KMS-11 (cell line): ENCODE data around the gene GVQW3.

Experiments
- H2AFZ ChIP-seq: fragments of 200-600 bp; sonication (generic); 2 replicates; pipeline ENCODE4 v1.6.1; 2016; ENCODE audit warnings: antibody characterized with exemption, mixed run types, low read depth
- H3K27ac ChIP-seq: fragments of 200-600 bp; sonication (generic); 2 replicates; pipeline ENCODE4 v1.6.1; 2016; ENCODE audit warnings: mild to moderate bottlenecking, mixed run types
- H3K27me3 ChIP-seq: fragments of 200-600 bp; sonication (generic); 2 replicates; pipeline ENCODE4 v1.6.1; 2017; ENCODE audit warnings: mild to moderate bottlenecking, low read depth, mixed run types, moderate library complexity; ENCODE audit not compliant: insufficient read depth
- H3K36me3 ChIP-seq: fragments of 200-600 bp; sonication (generic); 2 replicates; pipeline ENCODE4 v1.6.1; 2017; ENCODE audit warnings: mild to moderate bottlenecking, mixed run types; ENCODE audit not compliant: insufficient read depth
- H3K4me1 ChIP-seq: fragments of 200-600 bp; sonication (generic); 2 replicates; pipeline ENCODE4 v1.6.1; 2016; ENCODE audit warnings: mild to moderate bottlenecking, low read depth, mixed run types; ENCODE audit not compliant: poor library complexity, severe bottlenecking
- H3K4me2 ChIP-seq: fragments of 200-600 bp; sonication (generic); 2 replicates; pipeline ENCODE4 v1.7.0; 2016; ENCODE audit warnings: mild to moderate bottlenecking, mixed run types
- H3K4me3 ChIP-seq: fragments of 200-600 bp; sonication (generic); IDR thresholded peaks from 2 replicates; pipeline ENCODE4 v1.6.1; 2017; ENCODE audit warnings: low read depth, low read length, mixed read lengths; ENCODE audit not compliant: insufficient read depth
- H3K79me2 ChIP-seq: fragments of 200-600 bp; sonication (generic); 2 replicates; pipeline ENCODE4 v1.6.1; 2016; ENCODE audit warnings: low read depth, mixed run types; ENCODE audit not compliant: insufficient read depth
- H3K9ac ChIP-seq: fragments of 200-600 bp; sonication (generic); 2 replicates; pipeline ENCODE4 v1.6.1; 2016; ENCODE audit warnings: mild to moderate bottlenecking, mixed run types
- H4K20me1 ChIP-seq: fragments of 200-600 bp; sonication (generic); 2 replicates; pipeline ENCODE4 v1.6.1; 2016; ENCODE audit warnings: mild to moderate bottlenecking, mixed run types; ENCODE audit not compliant: insufficient read depth
- CTCF ChIP-seq: fragments of 200-600 bp; sonication (generic); conservative IDR thresholded peaks from 2 replicates; pipeline ENCODE4 v1.6.1; 2017; ENCODE audit warnings: low read depth, mild to moderate bottlenecking, antibody characterized with exemption, low read length, moderate library complexity, mixed read lengths

The GVQW3 gene

GRCh38 chr11:76371170-76371569, 10.0 kb upstream of the GVQW3 start:
- TF ChIP-seq CTCF, result no peak
- Histone ChIP-seq H2AFZ (no peak overlapping the region), H3K4me2 (no peak overlapping the region), H3K4me3 (no peak overlapping the region), H3K4me1 (peaks cover 34% of the 10 kb centered on the region), H3K36me3 (no peaks in the 10 kb centered on the region), H4K20me1 (peaks cover 26% of the 10 kb centered on the region), H3K79me2 (peaks cover 97% of the 10 kb centered on the region), H3K27me3 (no peaks in the 10 kb centered on the region), H3K9ac (no peak overlapping the region), H3K27ac (no peak overlapping the region)

- no peak overlapping the region for H3K4me2 ChIP-seq
- H3K27ac ChIP-seq, result no peak overlapping the region
- H3K27me3 ChIP-seq, result no peaks in the 10 kb centered on the region
- H3K4me3 ChIP-seq, result no peak overlapping the region
- no peak for TF ChIP-seq CTCF
- H3K9ac ChIP-seq, result no peak overlapping the region
- H4K20me1 ChIP-seq, result peaks cover 21% of the 10 kb centered on the region
- no peaks in the 10 kb centered on the region for H3K36me3 ChIP-seq
- H2AFZ ChIP-seq, result no peak overlapping the region
- H3K79me2 ChIP-seq, result peaks cover 86% of the 10 kb centered on the region
- peaks cover 45% of the 10 kb centered on the region for H3K4me1 ChIP-seq
These were observed 4.2 kb upstream of the GVQW3 start for GRCh38 chr11:76376746-76377558.

DNA sequence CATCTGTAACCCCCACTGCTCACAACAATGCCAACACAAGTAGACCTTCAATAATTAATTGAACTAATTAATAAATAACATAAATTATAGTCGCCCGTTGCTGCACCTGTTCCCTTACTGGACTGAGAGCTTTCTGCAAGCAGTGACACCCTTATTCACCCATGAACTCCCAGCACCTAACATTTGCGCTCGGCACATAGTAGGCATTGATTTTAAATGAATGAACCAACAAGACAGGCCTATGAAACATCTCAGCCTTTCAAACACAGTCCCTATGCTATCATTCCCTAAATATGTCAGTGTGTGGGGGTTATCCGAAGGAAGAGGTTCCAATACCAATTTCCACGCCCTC, 1.3 kb upstream of the GVQW3 start:
- peak overlapping the region; percentile 69 for H3K27ac ChIP-seq
- H3K4me3 ChIP-seq, result peak overlapping the region; percentile 46
- peaks cover 17% of the 10 kb centered on the region for H4K20me1 ChIP-seq
- H3K27me3 ChIP-seq, result no peaks in the 10 kb centered on the region
- peak overlapping the region; percentile 70 for H2AFZ ChIP-seq
- TF ChIP-seq CTCF, result no peak
- H3K4me2 ChIP-seq, result peak overlapping the region; percentile 84
- H3K36me3 ChIP-seq, result no peaks in the 10 kb centered on the region
- H3K9ac ChIP-seq, result peak overlapping the region; percentile 94
- H3K79me2 ChIP-seq, result peaks cover 58% of the 10 kb centered on the region
- peaks cover 50% of the 10 kb centered on the region for H3K4me1 ChIP-seq

DNA sequence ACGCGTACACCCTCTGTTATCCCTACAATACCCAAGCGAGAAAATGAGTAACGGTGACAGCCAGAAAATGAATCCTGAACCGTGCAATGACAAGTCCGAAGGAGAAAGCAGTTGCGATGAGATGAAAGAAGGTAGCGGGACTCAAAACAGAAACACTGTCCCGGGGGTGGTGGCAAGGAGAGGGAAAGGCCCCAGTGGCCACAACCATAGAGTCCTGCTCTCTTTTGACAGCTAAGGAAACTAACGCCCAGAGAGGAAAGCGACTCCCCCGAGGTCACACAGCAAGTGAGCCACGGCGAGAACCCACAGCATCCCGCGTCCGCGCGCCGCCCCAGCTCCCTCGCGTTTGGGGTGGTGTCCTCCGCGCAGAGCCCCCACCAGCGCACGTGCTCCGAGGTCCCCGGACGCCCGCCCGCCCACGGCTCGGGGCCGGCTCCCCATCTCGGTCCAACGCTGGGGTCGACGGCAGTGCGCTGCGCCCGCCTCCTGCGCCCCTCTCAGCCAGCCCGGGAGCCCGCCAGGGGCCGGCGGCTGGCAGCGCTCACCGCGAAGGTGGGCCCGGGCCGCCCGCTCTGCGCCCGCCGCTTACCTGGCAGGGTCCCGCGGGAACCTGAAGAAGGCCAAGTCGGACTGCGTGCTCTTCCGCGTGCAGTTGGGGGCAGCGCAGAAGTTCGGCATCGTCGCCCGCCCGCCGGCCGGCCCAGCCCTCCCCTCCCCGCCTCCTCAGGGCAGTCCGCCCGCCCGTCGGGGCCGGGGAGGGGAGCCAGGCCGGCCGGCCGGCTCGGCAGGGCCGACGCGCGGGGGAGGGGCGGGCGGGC, 755 bp upstream of the GVQW3 start:
- H2AFZ ChIP-seq, result peak overlapping the region; percentile 70
- H3K27me3 ChIP-seq, result no peaks in the 10 kb centered on the region
- no peaks in the 10 kb centered on the region for H3K36me3 ChIP-seq
- peak overlapping the region; percentile 84 for H3K4me2 ChIP-seq
- H3K4me1 ChIP-seq, result peaks cover 44% of the 10 kb centered on the region
- peaks cover 11% of the 10 kb centered on the region for H4K20me1 ChIP-seq
- no peak for TF ChIP-seq CTCF
- peak overlapping the region; percentile 69 for H3K27ac ChIP-seq
- peak overlapping the region; percentile 94 for H3K9ac ChIP-seq
- H3K4me3 ChIP-seq, result peak overlapping the region; percentile 46
- H3K79me2 ChIP-seq, result peaks cover 52% of the 10 kb centered on the region
